ENCODE measurements around the gene PARP12. TPM values are rescaled to one million over a fixed set of nuclear protein-coding genes. Genes with fewer than 3 reads are reported as not detected.

PARP12 gene
- total and polyA plus RNA-seq, 2 of the 8 experiments (the other 6 are each of a cell fraction or from before 2014, with no cell fraction given), result 9.0 to 21.5 TPM

DNA sequence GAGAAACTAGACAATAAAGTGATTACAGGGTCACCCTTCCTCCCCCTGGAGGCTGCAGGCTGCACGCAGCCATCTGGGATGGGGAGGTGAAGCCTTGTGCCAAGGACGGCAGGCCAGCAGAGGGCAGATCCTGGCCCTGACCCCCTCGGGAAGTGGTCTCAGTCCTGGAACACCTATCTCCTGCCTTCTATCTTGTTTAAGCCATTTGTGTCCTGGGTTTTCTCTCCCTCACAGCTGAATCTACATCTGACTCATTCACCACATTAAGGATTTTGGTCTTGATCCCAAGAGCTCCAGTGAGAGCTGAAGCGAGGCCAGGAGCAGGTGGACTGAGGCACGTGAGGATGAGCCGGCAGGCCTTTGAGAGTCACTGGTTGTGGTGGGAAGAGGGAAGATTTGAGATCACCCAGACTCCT, 16.4 kb upstream of the PARP12 start (continued):
- TF ChIP-seq YY1 (IDR thresholded peaks at IDR 0.05; ENCODE audit: low read depth, low read length), result 0 out of 2 replicates have a peak, but pooled peaks have one; percentile 24

Measured in H1 (cell line).